PC-3 (cell line): ENCODE results near the gene COL25A1. TPM values are rescaled to one million over a fixed set of nuclear protein-coding genes. Genes with fewer than 3 reads are reported as not detected.

ENCODE experiments used
- ATAC-seq: fragments of 200-7000 bp; cut with Tn5 transposase; 2 replicates; pipeline ENCODE4 v1.9.1; 2020; ENCODE audit warnings: mild to moderate bottlenecking, moderate library complexity
- BruUV-seq: library from RNA; stranded (reverse); fragments of 400-500 nt; replicated peaks from 2 replicates; lab custom pipeline; 2021; lab: Mats Ljungman, UMichigan
- CTCF ChIA-PET: fragments of 300-600 bp; sonication (Branson Sonifier 250); formaldehyde crosslinking; loops from one replicate; lab custom pipeline; 2022; ENCODE audit warnings: antibody characterized with exemption; lab: Charles Lee
- POLR2A ChIA-PET: fragments of 300-600 bp; sonication (Branson Sonifier 250); formaldehyde crosslinking; loops from one replicate; lab custom pipeline; 2022; ENCODE audit warnings: antibody characterized with exemption; ENCODE audit not compliant: unreplicated experiment; lab: Charles Lee
- DNase-seq: peaks from one replicate; pipeline ENCODE4 v3.0.0-alpha.2; 2015
- H2AFZ ChIP-seq: fragments of 300-600 bp; sonication (generic); 2 replicates; pipeline ENCODE4 v1.6.0; 2016; ENCODE audit warnings: antibody characterized with exemption, low read length
- H3F3A ChIP-seq: fragments of 300-600 bp; sonication (generic); one replicate; pipeline ENCODE4 v1.6.0; 2017; ENCODE audit warnings: antibody characterized with exemption, low read length, control low read depth, mild to moderate bottlenecking; ENCODE audit not compliant: unreplicated experiment
- H3K27ac ChIP-seq: fragments of 300-600 bp; sonication (generic); 2 replicates; pipeline ENCODE4 v1.5.1; 2016; ENCODE audit warnings: mild to moderate bottlenecking, low read length
- H3K27me3 ChIP-seq: fragments of 300-600 bp; sonication (generic); 2 replicates; pipeline ENCODE4 v1.6.1; 2016; ENCODE audit warnings: low read length, mixed read lengths
- H3K36me3 ChIP-seq: fragments of 300-600 bp; sonication (generic); 2 replicates; pipeline ENCODE4 v1.6.1; 2016; ENCODE audit warnings: low read depth, mixed run types, low read length, mixed read lengths
- H3K4me1 ChIP-seq: fragments of 300-600 bp; sonication (generic); 2 replicates; pipeline ENCODE4 v1.5.1; 2016; ENCODE audit warnings: low read length; ENCODE audit not compliant: insufficient read depth
- H3K4me2 ChIP-seq: fragments of 300-600 bp; sonication (generic); 2 replicates; pipeline ENCODE4 v1.6.0; 2016; ENCODE audit warnings: low read length
- H3K4me3 ChIP-seq: fragments of 300-600 bp; sonication (generic); 2 replicates; pipeline ENCODE4 v1.5.1; 2016; ENCODE audit warnings: mild to moderate bottlenecking, low read length, mixed read lengths
- H3K79me2 ChIP-seq: fragments of 300-600 bp; sonication (generic); 2 replicates; pipeline ENCODE4 v1.6.1; 2017; ENCODE audit warnings: low read length, mixed read lengths
- H3K9ac ChIP-seq: fragments of 300-600 bp; sonication (generic); 2 replicates; pipeline ENCODE4 v1.6.0; 2016; ENCODE audit warnings: mild to moderate bottlenecking, low read length
- H3K9me2 ChIP-seq: fragments of 300-600 bp; sonication (generic); replicated peaks from 2 replicates; pipeline ENCODE4 v1.6.1; 2016; ENCODE audit warnings: mixed run types, low read length, mixed read lengths
- H3K9me3 ChIP-seq: fragments of 300-600 bp; sonication (generic); 2 replicates; pipeline ENCODE4 v1.6.1; 2016; ENCODE audit warnings: low read length, mixed read lengths
- H4K20me1 ChIP-seq: fragments of 300-600 bp; sonication (generic); 2 replicates; pipeline ENCODE4 v1.6.1; 2016; ENCODE audit warnings: low read length, mixed read lengths
- CTCF ChIP-seq: fragments of 300-600 bp; sonication (generic); conservative IDR thresholded peaks from 2 replicates; pipeline ENCODE4 v1.5.1; 2017; ENCODE audit warnings: antibody characterized with exemption, low read depth, mild to moderate bottlenecking, low read length
- EZH2 ChIP-seq: fragments of 300-600 bp; sonication (generic); IDR thresholded peaks from one replicate; pipeline ENCODE4 v1.6.1; 2017; ENCODE audit warnings: antibody characterized with exemption, mild to moderate bottlenecking, low read length; ENCODE audit not compliant: unreplicated experiment
- EZH2phosphoT487 ChIP-seq: fragments of 300-600 bp; sonication (generic); IDR thresholded peaks from 2 replicates; pipeline ENCODE4 v1.6.1; 2018; ENCODE audit warnings: mild to moderate bottlenecking, antibody characterized with exemption, low read length, borderline replicate concordance
- intact Hi-C: fragments of 100-400 bp; cut with micrococcal nuclease; formaldehyde crosslinking; loops from 2 replicates; pipeline ENCODE4 v1.9.0; 2023
- total RNA-seq: library from RNA; depleted of rRNA; stranded (reverse); fragments of >200 nt; gene quantifications from 2 replicates; pipeline ENCODE4 v1.2.3, GENCODE V29; 2014

The COL25A1 gene
- total RNA-seq, 1 experiment from 2014 or later, result not detected

- Histone ChIP-seq H3F3A (no peaks in the 10 kb centered on the region), H3K4me2 (no peak overlapping the region), H3K36me3 (no peaks in the 10 kb centered on the region), H3K9me2 (no peaks in the 10 kb centered on the region), H2AFZ (no peak overlapping the region), H3K4me1 (no peaks in the 10 kb centered on the region), H3K27me3 (peaks cover 11% of the 10 kb centered on the region; the same call in 1 of the 2 replicates), H3K9me3 (no peaks in the 10 kb centered on the region), H3K9ac (no peak overlapping the region), H3K79me2 (no peaks in the 10 kb centered on the region), H4K20me1 (no peaks in the 10 kb centered on the region), H3K4me3 (no peak overlapping the region), H3K27ac (no peak overlapping the region)
- no TSS peak for BruUV-seq
- no peak for ATAC-seq
- intact Hi-C loops, result no loop called here
- CTCF ChIA-PET, result no interaction called here
- TF ChIP-seq CTCF, result no peak
- TF ChIP-seq EZH2phosphoT487, result no peak
- no peak for TF ChIP-seq EZH2
- no peak for DNase-seq
- POLR2A ChIA-PET, result no interaction called here
Observed at GRCh38 chr4:108889696-108890483, 412.6 kb downstream of the COL25A1 start.

- H3K27ac ChIP-seq, result no peak overlapping the region
- BruUV-seq, result no TSS peak
- no peaks in the 10 kb centered on the region for H3K36me3 ChIP-seq
- H3K9ac ChIP-seq, result no peak overlapping the region
- POLR2A ChIA-PET, result no interaction called here
- no peaks in the 10 kb centered on the region for H3F3A ChIP-seq
- peaks cover 15% of the 10 kb centered on the region; the same call in 1 of the 2 replicates for H3K27me3 ChIP-seq
- no peak overlapping the region for H3K4me2 ChIP-seq
- intact Hi-C loops, result no loop called here
- no peak overlapping the region for H3K4me3 ChIP-seq
- H2AFZ ChIP-seq, result no peak overlapping the region
- DNase-seq, result no peak
- CTCF ChIA-PET, result no interaction called here
- H3K9me2 ChIP-seq, result no peaks in the 10 kb centered on the region
- no peaks in the 10 kb centered on the region for H3K79me2 ChIP-seq
- no peaks in the 10 kb centered on the region for H4K20me1 ChIP-seq
- no peaks in the 10 kb centered on the region for H3K4me1 ChIP-seq
- ATAC-seq, result no peak
- TF ChIP-seq EZH2, result no peak
- TF ChIP-seq EZH2phosphoT487, result no peak
- TF ChIP-seq CTCF, result no peak
- no peaks in the 10 kb centered on the region for H3K9me3 ChIP-seq
Observed at GRCh38 chr4:108888769-108889168, 413.7 kb downstream of the COL25A1 start.

GRCh38 chr4:108887034-108887433 lies 415.4 kb downstream of the COL25A1 start:
- H4K20me1 ChIP-seq, result no peaks in the 10 kb centered on the region
- H3K4me2 ChIP-seq, result no peak overlapping the region
- intact Hi-C loops, result no loop called here
- H3K9ac ChIP-seq, result no peak overlapping the region
- no peak for TF ChIP-seq CTCF
- TF ChIP-seq EZH2phosphoT487, result no peak
- no peak for TF ChIP-seq EZH2
- no peaks in the 10 kb centered on the region for H3K36me3 ChIP-seq
- ChIA-PET CTCF (no interaction called here), POLR2A (no interaction called here)
- no peaks in the 10 kb centered on the region for H3K79me2 ChIP-seq
- peaks cover 15% of the 10 kb centered on the region; the same call in 1 of the 2 replicates for H3K27me3 ChIP-seq
- no peak overlapping the region for H2AFZ ChIP-seq
- ATAC-seq (no peak), DNase-seq (no peak)
- H3K4me3 ChIP-seq, result no peak overlapping the region
- no TSS peak for BruUV-seq
- no peaks in the 10 kb centered on the region for H3K4me1 ChIP-seq
- no peaks in the 10 kb centered on the region for H3K9me2 ChIP-seq
- no peak overlapping the region for H3K27ac ChIP-seq
- no peaks in the 10 kb centered on the region for H3K9me3 ChIP-seq
- H3F3A ChIP-seq, result no peaks in the 10 kb centered on the region
